GM21723 (cell line): ENCODE results near the gene PTPN13.
"Not testable (repeated sequence)": the region's sequence is repeated elsewhere in the genome, so short reads cannot be mapped to it uniquely, and the experiment has no call there.

Source experiments
- ATAC-seq: cut with Tn5 transposase; IDR thresholded peaks from one replicate; pipeline ENCODE4 v1.9.1; 2021; ENCODE audit warnings: mild to moderate bottlenecking, moderate library complexity; ENCODE audit not compliant: unreplicated experiment

The PTPN13 gene

DNA sequence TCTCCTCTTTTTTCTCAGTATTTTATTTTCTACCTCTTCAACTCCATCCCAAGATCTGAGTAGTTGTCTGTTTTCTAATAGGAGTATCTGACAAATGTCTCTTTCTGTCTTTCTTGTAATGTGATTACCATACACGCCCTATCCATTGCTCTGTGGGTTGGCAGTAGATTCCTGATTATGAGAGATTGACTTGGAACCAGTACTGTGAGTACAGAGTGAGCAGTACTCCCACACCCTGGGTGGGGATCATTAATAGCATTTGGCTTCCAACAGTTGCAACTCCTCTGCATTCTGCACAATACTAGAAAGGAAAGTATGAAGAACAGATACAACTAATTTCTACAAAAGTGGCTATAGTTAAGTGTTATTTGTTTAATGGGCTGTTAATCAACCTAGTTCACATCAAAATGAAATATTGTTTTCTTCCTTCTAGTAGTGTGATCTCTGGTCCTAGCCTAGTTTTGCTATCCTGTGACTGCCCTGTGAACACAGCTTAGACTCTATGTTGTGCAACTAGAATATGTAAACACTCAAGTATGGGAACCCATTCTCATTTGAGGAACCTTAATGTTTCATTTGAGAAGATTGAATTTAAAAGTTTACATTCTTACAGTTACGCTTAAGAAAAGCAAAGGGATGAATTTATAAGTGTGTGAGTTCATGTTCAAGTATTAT, 112.9 kb downstream of the PTPN13 start:
- no peak for ATAC-seq

DNA sequence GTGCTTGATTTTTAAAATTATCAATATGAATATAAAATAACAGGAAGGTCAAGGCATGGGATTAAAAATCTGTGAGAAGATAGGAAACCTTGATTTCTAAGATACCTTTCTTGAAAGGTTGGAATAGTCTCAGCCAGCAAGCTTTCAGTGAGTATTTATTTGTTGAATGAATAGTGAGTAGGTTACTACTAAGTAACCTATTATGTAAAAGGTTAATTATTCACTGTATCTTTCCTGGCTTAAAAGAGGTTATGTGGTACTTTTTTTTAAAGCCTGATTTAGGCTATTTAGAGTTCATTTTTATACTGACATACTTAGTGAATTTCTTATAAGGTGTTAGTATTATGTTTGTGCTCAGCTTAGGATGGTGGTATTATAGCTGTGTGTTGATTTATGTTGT, 123.5 kb downstream of the PTPN13 start:
- ATAC-seq = no peak

DNA sequence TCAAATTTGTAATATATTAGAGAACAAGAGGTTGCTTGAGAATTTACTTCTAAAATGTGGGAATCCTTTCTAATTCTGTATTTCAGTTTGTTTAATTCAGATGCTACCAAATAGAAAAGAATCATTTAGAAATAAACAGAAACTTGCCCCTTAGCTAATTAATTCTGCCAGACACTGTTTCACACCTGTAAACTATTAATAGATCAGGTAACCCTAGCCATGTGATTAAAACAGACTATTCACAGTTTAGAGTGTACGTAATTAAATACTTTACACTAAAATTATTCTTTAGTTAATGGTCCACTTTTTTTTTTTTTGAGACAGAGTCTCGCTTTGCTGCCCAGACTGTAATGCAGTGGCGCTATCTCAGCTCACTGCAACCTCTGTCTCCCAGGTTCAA, 124.0 kb downstream of the PTPN13 start:
- no peak for ATAC-seq

DNA sequence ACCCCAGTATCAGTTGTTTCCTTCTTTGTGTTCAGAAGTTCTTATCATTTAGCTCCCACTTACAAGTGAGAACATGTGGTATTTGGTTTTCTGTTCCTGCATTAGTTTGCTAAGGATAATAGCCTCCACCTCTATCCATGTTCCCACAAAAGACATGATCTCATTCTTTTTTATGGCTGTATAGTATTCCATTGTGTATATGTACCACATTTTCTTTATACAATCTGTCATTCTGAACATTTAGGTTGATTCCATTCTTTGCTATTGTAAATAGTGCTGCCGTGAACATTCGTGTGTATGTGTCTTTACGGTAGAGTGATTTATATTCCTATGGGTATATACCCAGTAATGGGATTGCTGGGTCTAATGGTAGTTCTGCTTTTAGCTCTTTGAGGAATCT, 125.0 kb downstream of the PTPN13 start:
- ATAC-seq = not testable (repeated sequence)

DNA sequence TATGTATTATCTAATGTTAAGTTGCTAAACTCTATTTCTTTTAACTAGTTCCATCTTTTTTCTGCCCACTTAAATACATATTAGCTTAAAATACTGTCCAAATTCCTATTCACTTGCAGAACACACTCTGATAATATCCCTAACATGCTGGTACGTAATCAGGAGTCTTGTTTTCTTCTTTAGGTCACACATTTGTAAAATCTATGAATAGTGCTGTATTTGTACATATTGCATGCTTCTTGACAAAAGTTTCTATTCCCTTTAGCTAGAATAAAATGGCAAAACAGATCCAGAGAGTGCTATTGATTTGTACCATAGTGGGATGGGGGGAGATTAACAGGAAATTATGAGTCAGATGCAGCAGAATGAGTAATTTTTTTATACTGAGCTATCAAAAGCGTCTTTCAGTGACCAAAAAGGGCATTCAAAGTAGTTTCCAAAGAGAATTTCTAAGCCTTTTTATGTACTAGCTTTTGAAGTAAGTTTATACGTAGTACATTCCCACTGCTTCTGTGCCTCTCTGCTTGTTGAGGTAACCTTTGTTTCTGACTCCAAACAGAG, 126.5 kb downstream of the PTPN13 start:
- ATAC-seq = no peak

DNA sequence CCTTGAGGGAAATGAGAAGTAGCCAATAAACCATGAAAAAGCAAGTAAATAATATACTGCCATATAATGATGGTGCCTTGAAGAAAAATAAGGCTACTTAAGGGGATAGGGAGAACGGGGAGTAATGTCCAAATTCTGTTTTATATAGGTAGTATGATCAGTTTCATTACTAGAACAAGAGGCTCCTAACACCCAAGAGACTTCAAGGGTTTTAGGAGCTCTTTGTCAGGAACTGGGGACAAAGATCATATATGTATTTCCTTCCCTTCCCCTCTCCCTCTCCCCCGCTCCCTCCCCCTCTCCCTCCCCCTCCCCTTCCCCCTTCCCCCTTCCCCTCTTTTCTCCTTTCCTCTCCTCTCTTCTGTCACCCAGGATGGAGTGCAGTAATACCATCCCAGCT, 127.3 kb downstream of the PTPN13 start:
- no peak for ATAC-seq

DNA sequence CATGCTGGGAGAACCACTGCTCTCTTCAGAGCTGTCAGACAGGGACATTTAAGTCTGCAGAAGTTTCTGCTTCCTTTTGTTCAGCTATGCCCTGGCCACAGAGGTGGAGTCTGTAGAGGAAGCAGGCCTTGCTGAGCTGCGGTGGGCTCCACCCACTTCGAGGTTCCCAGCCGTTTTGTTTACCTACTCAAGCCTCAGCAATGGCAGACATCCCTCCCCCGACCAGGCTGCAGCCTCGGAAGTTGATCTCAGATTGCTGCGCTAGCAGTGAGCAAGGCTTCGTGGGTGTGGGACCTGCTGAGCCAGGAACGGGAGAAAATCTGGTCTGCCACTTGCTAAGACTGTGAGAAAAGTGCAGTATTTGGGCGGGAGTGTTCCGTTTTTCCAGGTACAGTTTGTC, 136.2 kb downstream of the PTPN13 start:
- ATAC-seq = no peak

DNA sequence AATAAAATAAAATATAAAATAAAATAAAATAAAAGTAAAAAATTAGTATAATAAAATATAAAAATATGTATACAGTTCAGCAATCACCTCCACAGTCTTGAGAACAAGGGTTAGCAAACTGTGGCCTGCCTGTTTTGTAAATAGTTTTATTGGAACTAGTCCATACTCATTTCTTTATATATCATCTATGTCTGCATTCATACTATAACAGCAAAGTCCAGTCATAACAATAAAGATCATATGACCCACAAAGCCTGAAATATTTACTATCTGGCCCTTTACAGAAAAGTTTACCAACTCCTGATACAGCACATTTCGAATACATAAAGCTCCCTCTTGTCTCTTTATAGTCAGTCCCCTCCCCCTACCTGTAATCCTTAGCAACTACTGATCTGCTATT, 143.1 kb downstream of the PTPN13 start:
- no peak for ATAC-seq

DNA sequence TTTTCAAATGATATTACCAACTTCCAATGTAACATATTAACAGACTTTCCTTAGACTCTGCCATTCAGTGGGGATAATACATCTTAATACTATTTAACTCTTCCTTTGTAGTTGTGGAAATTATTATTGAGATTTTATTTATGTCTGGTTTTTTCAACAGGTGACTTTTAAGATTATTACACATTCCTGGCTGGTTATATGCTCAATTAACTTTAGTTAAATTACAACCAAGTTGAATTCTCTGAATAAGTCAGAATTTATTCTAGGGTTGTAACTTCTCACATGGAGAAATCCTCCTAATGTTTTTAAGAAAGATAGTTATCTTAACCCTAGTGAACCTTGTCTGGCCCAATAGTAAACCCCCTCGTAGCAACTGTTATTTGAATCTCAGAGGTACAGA, 147.7 kb downstream of the PTPN13 start:
- no peak for ATAC-seq

DNA sequence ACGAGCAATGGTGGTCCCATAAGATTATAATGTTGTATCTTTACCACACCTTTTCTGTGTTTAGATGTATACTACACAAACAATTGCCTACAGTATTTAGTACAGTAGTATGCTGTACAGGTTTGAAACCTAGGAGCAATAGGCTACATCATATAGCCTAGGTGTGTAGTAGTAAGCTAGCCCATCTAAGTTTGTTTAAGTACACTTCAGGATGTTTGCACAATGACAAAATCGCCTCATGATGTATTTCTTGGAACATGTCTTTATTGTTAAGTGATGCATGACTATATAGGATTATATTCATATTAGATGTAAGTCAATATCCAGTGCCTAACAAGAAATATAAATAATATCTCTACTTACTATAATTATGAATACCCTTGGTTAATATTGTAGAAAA, 150.5 kb downstream of the PTPN13 start:
- no peak for ATAC-seq

DNA sequence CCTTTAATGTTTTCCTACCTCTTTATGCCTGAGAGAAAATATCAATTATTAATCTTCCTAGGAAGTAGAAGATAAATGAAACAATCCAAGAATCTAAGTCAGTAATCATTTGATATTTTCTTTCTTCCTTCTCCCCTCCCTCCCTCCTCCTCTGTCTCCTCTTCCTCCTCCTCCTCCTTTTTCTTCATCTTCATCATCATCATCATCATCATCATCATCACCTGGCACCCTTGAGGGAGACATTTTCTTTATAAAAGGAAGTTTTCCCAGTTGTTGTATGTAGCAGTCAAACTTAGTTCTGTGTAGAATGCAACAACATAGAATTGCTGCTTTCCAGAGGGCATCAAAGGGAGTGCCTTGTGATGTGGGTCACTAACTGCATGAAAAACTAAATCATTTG, 155.0 kb downstream of the PTPN13 start:
- no peak for ATAC-seq

DNA sequence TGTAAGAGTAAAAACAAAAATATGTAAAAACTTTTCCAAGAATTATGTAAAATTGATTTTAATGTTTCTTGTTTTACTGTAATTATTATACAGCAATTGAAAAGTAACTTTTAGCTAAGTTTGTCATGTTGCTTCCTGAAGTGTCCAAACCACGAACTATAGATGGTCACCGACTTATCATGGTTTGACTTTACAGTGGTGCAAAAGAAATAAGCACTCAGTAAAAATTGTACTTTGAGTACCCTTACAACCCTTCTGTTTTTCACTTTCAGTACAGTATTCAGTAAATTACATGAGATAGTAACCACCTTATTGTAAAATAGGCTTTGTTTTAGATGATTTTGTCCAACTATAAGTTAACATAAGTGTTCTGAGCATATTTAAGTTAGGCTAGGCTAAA, 161.3 kb downstream of the PTPN13 start:
- no peak for ATAC-seq

DNA sequence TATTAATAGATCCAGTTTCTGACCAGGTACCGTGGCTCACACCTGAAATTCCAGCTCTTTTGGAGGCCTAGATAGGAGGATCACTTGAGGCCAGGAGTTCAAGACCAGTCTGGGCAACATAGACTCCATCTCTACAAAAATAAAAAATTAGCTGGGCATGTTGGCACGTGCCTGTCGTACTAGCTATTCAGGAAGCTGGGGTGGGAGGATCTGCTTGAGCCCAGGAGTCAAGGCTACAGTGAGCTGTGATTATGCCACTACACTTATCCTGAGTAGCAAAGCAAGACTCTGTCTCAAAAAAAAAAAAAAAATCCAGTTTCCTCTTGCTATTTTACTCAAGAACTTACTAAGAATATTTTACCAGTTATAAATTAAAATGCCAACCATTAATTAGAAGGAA, 163.4 kb downstream of the PTPN13 start:
- ATAC-seq = no peak

DNA sequence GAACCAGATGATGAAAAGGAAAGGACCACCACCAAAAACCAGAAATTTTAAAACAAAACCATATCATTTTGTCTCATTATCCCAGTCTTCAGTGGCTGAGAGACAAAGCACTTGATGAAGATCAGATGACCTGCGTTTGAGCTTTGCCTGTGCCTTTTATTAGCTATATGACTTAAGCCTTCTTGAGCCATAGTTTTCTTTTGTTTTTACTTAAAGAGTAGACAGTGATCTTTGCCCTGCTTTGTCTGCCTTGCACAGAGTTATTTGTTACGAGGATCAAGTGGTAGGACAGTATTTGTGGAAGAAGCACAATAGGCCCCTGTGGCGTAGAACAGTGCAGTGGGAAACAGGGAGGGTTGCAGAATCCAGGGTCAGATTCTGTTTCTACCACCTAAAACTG, 165.2 kb downstream of the PTPN13 start:
- ATAC-seq = no peak

DNA sequence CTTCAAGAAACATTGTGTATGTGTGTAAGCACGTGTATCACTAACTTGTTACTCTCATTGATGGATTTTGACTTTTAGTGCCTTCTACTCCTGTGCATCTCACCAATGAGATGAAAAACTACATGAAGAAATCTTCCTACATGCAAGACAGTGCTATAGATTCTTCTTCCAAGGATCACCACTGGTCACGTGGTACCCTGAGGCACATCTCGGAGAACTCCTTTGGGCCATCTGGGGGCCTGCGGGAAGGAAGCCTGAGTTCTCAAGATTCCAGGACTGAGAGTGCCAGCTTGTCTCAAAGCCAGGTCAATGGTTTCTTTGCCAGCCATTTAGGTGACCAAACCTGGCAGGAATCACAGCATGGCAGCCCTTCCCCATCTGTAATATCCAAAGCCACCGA, 168.5 kb downstream of the PTPN13 start:
- no peak for ATAC-seq

DNA sequence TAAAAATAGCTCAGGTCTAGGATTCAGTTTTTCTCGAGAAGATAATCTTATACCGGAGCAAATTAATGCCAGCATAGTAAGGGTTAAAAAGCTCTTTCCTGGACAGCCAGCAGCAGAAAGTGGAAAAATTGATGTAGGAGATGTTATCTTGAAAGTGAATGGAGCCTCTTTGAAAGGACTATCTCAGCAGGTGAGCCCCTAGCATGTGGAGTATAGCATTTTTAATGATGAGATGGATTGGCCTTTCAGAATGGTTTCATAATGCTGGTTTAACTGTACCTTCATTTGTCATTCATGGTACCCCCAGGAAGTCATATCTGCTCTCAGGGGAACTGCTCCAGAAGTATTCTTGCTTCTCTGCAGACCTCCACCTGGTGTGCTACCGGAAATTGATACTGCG, 175.7 kb downstream of the PTPN13 start:
- no peak for ATAC-seq

DNA sequence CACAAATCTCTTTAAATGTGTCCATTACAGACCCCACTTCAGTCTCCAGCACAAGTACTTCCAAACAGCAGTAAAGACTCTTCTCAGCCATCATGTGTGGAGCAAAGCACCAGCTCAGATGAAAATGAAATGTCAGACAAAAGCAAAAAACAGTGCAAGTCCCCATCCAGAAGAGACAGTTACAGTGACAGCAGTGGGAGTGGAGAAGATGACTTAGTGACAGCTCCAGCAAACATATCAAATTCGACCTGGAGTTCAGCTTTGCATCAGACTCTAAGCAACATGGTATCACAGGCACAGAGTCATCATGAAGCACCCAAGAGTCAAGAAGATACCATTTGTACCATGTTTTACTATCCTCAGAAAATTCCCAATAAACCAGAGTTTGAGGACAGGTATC, 177.0 kb downstream of the PTPN13 start:
- no peak for ATAC-seq

DNA sequence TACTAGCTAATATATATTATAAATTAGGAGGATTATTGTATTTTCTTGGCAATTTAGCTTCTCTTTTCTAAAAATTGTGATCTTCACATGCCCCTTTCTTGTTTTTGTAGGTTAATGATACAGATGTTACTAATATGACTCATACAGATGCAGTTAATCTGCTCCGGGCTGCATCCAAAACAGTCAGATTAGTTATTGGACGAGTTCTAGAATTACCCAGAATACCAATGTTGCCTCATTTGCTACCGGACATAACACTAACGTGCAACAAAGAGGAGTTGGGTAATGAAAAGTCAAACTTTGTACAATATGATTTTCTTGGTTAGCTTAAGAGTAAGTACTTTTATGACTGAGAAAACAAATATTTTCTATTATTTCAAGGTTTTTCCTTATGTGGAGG, 180.9 kb downstream of the PTPN13 start:
- ATAC-seq = no peak

DNA sequence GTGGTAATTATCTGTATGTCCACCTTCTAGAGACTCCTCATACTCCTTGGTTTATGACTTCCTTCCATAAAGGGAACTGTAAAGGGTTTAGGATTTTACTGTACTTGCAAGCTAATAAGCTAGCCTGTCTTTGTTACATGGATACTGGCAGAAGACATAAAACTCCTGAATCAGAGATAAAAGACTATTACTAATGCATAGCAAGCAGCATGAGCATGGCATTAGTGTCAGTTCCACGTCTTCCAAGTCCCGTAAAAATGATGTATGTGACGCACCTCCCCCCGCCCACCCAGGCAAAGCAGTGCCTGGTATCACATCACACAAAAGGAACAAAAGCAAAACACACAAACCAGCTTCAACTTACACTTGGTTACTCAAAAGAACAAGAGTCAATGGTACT, 184.1 kb downstream of the PTPN13 start:
- ATAC-seq = no peak

DNA sequence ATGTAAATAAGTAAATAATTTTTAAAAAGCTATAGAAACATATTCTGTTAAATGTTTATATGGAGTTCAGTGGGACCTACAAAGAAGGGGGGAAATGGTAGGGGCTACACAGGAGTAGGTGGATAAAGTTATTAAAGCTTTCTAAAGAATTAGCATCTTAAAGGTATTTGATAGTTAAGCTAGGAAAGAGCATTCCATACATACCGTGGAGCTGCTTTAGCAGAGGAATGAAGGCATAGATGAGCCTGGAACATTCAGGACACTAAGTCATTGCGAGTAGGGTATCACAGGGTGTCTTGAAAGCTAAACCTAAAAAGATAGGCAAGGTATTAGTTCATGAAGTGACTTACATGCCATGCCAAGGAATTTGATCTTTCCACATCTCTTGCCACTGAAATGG, 194.7 kb downstream of the PTPN13 start:
- ATAC-seq = no peak

DNA sequence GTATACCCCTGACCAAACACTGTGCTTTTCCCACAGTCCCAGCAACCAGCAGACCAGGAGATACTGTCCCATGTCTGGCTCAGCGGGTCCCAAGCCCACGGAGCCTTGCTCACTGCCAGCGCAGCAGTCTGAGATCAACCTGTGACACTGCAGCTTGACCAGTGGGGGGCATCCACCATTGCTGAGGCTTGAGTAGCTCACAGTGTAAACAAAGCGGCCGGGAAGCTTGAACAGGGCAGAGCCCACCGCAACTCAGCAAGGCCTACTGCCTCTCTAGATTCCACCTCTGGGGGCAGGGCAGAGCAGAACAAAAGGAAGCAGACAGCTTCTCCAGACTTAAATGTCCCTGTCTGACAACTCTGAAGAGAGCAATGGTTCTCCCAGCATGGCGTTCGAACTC, 197.0 kb downstream of the PTPN13 start:
- ATAC-seq = no peak

DNA sequence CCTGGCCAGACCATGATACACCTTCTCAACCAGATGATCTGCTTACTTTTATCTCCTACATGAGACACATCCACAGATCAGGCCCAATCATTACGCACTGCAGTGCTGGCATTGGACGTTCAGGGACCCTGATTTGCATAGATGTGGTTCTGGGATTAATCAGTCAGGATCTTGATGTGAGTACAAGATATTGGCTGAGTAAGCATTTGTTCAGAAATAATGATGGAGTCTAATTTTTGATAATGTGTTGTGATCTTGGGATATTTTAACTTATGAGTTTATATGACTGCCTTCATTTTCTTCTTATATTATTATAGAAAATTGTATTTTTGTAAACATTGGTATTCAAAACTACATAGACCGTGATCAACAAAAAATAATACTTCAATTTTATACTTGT, 215.7 kb downstream of the PTPN13 start:
- ATAC-seq = no peak

DNA sequence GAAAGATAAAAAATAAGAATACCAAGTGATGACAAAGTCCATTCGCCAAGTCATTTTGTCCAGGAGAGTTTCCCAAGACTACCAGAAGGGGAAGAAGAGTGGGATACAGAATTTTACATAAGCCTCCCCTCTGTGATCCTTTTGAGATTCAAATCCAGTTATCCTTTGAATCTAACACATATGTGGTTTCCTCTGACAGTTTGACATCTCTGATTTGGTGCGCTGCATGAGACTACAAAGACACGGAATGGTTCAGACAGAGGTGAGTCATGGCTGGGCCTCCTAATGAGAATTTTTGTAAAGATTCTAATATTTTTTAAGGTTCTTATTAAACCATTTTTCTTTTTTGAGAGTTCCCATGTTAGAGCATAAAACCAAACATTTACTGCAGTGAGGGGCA, 216.7 kb downstream of the PTPN13 start:
- no peak for ATAC-seq
